Stimulated activated CD4-positive, alpha-beta T cell treated with anti-CD3 and anti-CD28 coated beads, Interleukin-2, amount 100 ng/mL, for 48 hours (primary cell): ENCODE measurements around the gene LCN6.
"Not testable (repeated sequence)": the region's sequence is repeated elsewhere in the genome, so short reads cannot be mapped to it uniquely, and the experiment has no call there.

Experiments
- DNase-seq, 2 donors: peaks; one replicate each; pipeline ENCODE4 v3.0.0-alpha.2; 2020

The LCN6 gene

GRCh38 chr9:136722093-136722968, 26.0 kb downstream of the LCN6 start:
- no peak for DNase-seq

GRCh38 chr9:136721339-136722092, 26.8 kb downstream of the LCN6 start:
- no peak for DNase-seq

GRCh38 chr9:136720898-136721338, 27.4 kb downstream of the LCN6 start:
- no peak for DNase-seq

GRCh38 chr9:136720251-136720897, 28.0 kb downstream of the LCN6 start:
- no peak for DNase-seq

GRCh38 chr9:136719195-136719880, 29.0 kb downstream of the LCN6 start:
- no peak for DNase-seq

GRCh38 chr9:136718345-136719194, 29.8 kb downstream of the LCN6 start:
- DNase-seq: no peak

- no peak for DNase-seq
These were observed 30.9 kb downstream of the LCN6 start for GRCh38 chr9:136717399-136717798.

GRCh38 chr9:136714893-136715274, 33.4 kb downstream of the LCN6 start:
- DNase-seq: no peak

- no peak for DNase-seq
These were observed 34.0 kb downstream of the LCN6 start for GRCh38 chr9:136714096-136714892.

GRCh38 chr9:136713550-136713949, 34.8 kb downstream of the LCN6 start:
- DNase-seq: no peak

GRCh38 chr9:136712690-136713544, 35.4 kb downstream of the LCN6 start:
- no peak for DNase-seq

- DNase-seq: no peak
These were observed 36.3 kb downstream of the LCN6 start, which contains the start of gene DIPK1B for GRCh38 chr9:136711751-136712689. TSS of gene DIPK1B (plus strand) at chr9:136712572. CDS start at chr9:136712666, 94 bp downstream.

GRCh38 chr9:136711219-136711648, 37.1 kb downstream of the LCN6 start:
- not testable (repeated sequence) for DNase-seq

GRCh38 chr9:136710543-136710942, 37.8 kb downstream of the LCN6 start:
- no peak for DNase-seq

- no peak for DNase-seq
These were observed 38.7 kb downstream of the LCN6 start for GRCh38 chr9:136709454-136710109.

- no peak for DNase-seq
These were observed 40.3 kb downstream of the LCN6 start for GRCh38 chr9:136707849-136708517.

GRCh38 chr9:136707011-136707410, 41.3 kb downstream of the LCN6 start:
- no peak for DNase-seq

GRCh38 chr9:136705564-136705963, 42.8 kb downstream of the LCN6 start:
- no peak for DNase-seq
